GM19043 (cell line): ENCODE results near the gene RER1.

Experiments
- ATAC-seq: cut with Tn5 transposase; IDR thresholded peaks from one replicate; pipeline ENCODE4 v1.9.1; 2021; ENCODE audit warnings: low read depth; ENCODE audit not compliant: unreplicated experiment

The RER1 gene

DNA sequence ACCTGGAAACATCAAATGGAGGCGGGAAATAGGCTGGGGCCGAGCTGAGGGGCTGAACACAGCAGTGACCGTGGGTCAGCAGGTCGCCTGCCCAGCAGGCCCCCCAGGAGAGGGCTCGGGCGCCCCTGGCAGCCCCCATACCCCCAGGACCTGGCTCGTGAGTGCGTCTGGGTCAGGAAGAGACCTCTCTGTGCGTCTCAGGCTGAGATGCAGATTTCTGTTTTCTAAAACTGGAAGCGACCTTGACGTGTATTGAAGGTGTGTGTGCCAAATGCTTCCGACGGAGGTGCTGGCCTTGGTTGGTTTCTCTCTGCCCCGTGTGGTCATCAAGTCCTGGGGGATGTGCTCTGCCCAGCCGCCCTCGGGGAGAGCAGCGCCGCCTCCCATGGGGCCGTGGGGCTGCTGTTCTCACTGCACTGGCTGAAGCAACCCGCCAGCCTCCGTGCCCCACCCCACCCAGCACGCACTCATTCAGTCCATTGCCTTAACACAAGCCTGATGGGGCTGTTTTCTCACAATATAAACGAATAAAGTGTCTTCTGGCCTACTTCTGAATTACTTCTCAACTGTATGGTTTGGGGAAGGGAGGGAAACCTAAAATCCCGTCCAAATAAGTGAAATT is 13.4 kb downstream of the RER1 start:
- no peak for ATAC-seq

DNA sequence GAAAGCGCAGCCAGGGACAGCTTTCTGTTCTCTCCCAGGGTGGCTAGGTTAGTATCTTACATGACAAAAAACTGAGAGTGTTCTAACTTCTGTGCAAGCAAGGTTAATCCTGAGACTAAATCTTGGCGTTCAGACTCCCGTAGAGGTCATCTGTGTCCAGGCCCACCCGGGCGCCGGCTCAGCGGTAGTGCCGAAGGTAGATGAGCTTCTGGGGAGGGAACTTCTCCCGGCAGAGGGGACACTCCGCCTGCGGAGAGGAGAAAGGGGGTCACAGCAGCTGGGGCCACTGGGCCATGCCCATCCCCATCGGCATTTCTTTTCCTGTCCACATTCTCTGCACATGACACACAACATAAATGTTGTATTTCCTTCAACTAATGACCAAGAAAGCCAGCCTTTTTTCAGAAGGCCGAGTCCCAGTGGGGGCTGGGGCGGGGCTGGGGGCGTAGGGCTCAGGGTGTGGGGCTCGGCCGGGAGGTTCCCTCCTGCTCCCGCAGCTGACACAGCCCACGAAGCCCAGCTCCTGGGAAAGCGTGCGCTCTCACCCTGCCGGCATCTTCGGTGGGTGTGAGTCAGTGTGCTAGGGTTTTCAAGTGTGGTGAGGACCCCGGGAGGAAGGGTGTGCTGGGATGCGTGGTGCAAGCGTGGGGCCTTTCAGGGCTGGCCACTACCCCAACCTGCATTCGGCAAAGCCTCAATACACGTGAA is 14.1 kb downstream of the RER1 start:
- ATAC-seq = no peak

DNA sequence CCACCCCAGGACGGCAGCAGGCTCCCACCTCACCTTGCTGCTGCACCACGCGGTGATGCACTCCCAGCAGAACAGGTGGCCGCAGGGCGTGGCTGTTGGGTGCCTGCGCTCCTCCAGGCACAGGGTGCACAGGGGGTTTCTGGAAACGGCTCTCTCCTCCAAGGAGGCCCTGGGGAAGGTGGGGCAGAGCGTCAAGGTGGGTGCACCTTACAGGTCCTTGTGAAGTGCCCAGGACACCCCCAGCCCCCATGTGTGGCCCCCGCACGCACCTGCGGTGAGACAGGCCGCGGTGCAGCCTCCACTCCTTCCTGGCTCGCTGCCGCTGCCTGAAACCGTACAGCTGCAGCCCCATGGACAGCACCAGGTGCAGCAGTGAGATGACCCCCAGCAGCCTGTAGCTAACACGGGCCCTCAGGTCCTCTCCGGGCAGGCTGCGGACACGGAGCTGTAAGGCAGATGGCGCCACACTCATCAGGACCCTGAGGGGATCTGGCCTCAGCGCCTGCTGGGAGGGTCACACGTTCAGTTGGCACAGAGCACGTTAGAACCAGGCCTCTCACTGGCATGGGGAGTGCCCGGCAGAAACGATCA is 14.9 kb downstream of the RER1 start:
- ATAC-seq = no peak

DNA sequence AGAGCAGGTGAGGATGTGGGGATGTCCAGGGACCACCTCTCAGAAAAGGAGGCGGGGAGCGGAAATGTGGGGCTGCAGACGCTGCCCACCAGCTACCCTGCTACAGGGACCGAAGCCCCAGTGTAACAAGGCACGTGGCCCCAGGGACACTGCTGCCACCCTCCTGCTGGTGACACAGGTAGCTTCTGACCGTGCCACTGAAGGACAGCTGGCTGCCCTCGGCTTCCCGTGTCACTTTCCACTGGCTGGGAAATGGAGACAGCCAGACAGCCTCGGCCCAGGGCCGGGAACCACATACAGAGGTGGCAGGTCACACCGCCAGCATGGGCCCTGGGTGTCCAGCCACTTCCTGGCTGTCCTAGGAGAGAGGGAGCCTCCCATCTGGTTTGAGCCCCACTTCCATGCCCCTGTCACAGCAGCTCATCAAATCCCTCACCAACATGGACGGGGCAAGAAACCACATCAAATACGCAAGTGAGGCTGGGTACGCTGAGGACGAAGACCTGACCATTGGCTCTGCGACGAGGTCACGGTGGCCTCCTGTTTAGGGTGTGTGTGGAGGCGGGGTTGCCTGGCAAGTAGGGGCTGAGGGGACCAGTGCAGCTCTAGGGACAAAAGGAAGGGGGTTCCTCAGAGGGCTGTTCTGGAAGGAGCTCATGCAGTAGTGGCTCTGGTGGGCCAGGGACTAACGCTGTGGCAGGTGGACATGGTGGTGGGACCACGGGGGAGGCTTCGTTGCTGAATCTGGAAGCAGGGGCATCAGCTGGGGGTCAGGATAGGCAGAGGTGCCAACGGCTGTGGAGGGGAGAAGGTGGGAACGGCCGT is 15.7 kb downstream of the RER1 start:
- no peak for ATAC-seq

DNA sequence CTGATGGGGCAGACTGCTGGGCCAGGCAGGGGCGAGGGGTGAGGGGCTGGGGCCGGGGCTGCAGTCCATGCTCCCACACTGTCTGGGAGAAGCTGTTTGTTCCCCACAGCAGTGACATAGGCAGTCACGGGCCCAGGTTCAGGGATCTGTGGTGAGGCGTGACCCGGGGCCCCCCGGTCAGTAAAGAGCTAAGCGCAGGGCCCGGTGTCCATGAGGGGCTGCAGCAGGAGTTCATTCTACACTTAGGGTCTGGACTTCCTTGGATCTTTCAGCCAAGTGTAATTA is 16.3 kb downstream of the RER1 start:
- ATAC-seq = no peak

DNA sequence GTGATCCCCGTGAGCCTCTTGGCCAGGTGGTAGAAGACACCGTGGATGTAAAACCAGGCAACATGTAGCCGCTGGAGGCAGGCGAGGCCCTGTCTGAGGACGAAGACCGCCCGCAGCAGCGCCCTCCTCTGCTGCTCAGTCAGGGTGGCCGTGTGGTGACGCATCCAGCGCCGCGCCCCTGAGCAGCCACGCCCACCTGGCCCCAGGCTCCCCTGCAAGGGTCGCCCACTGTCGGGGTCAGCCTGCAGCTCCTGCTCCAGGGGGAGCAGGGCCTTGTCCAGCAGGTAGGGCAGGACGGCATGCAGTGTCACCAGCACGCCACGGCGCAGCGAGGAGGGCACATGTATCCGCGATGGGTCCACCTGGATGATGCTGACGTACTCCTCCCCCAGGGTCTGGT is 16.8 kb downstream of the RER1 start:
- no peak for ATAC-seq

DNA sequence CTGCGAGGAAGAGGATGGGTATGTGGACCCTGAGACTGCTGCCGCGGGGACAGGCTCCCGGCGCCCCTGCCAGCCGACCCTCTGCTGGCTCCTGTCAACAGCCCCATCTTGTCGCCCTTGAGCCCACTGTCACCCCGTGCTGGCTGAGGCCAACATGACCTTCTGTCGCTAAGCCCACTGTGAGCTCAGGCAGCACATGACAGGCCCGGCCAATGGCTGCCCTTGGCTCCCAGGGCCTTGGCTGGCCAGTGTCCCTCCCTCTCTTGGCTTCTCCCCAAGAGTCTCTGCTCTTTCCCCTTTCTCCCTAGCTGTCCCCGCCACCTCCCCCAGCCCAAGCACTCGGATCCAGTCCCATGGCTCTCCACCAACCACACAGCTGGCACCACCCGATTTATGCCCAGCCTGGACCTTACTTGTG is 17.2 kb downstream of the RER1 start:
- no peak for ATAC-seq

DNA sequence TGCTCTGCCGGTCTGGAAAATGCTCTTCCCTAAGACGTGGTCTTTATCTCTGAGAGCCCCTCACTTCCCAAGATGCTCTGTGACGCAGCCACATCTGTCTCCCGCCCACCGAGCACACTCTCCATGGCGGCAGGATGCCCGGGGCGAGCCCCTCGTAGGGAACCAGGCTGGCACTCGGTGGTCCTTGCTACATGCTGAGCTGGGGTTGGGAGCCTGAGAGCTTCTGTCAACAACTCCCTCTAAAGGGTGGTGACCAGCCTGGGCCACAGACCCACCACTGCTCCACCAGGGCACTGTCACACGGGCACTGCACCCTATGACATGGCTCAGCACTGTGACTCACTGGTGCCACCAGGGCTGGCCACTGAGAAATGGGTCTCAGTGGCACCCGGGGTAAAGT is 18.1 kb downstream of the RER1 start:
- no peak for ATAC-seq

DNA sequence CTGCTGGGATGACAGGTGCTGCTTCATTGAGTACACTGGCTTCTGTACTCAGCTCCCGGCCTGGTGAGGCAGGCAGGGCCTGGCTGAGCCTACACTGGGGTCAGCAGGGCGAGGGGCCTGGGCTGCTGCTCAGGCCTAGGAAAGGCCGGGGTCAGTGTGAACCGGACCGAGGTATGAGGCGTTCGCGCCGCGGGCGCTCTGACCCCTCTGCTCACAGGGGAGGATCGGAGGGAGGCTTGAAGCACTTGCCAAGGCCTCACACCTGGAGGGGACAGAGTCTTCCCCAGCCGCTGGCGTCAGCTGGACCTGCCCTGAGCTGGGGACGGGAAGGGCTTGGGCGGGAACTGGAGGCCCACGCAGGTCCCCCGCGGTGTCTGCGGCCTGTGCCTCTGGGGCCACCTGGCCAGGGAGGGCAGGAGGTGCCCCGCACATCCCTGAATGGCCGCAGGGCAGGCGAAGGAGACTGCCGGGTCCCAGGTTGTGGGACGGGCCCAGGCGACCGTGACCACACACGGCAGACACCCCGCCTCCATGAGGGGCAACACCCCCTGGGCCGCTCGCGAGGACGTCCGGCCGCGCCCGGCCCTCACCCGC is 20.3 kb downstream of the RER1 start:
- peak; percentile 2 for ATAC-seq

DNA sequence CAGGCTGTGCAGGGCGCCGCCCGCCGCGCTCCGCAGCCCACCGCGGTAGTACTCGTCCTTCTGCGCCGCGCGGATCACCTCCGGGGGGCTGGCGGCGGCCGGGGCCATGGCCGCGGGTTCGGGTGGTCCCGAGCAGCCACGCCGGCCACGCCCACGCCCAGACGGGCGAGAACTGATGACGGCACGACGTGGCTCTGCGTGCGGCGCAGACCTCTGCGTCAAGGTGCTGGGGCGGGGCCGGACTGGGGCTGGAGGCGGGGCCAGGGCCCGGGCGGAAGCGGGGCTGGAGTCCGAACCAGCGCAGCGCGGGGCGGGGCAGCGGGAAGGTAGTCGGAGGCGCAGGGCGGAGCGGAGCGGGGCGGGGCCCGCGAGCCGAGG is 20.7 kb downstream of the RER1 start, which contains the start of gene PEX10:
Gene PEX10, minus strand, starts transcription at position 170 of the 378 bp plus-strand sequence. Its CDS starts 62 bp downstream, at position 108.
- ATAC-seq = peak; percentile 71

DNA sequence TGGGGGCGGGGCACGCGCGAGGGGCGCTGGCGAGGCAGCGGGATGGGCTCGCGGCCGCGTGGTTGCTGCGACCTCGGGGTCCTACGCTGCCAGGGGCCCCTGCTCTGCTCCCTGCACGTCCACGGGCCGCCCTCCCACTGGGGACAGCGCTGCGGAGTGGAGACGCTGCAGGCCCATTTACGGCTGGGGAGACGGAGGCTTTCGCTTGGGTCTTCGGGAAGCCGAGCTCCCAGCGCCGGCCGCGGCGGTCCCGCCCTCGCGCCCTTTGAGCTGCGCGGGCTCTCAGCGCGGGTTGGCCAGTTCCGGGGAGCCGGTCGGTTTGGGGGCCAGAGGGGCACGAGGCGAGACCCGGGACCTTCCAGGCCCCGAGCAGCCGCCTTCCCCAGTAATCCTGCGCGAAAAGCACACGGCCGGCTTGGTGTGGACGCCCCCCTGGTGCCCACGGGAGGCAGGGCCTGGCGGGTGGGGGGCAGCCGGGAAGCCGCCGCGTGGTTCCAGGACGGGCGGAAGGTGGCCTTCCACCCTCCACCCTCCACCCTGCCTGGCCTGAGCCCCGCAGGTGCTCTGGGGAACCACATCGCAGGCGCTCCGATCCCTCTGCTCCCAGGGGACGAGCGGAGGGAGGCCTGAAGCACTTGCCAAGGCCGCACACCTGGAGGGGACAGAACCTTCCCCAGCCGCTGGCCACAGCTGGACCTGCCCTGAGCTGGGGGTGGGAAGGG is 21.3 kb downstream of the RER1 start:
- peak; percentile 11 for ATAC-seq

DNA sequence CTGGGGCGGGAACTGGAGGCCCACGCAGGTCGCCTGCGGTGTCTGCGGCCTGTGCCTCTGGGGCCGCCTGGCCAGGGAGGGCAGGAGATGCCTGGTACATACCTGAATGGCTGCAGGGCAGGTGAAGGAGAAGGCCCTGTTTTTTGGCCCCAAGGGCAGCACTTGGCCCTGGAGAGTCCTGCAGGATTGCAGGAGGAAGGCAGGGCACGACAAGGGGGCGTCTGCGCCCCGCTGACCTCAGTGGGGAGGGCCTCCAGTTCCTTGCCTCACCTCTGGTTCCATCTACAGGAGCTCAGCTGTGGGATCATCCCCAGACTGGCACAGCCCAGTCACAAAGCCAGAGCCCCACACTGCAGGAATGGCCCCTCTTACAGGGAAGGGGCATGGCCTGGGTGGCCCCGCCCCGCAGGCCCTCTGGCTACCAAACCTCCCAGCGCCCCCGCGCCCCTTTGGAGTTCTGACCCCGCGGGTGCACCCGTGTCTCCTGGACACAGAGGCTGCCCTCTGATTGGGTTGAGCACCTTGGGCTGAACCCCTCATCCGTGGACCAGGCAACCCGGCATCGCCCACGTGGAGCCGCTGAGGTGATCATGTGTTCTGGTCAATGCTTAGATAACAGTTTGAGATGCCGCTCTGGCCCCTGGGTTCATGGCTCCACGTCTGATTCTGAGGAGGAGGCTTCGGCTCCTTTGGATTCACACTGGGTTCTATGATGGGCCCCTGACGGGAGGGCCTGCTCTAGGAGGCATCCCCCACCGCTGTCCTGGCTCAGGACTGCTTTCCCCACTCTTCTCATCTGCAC is 22.1 kb downstream of the RER1 start:
- no peak for ATAC-seq

DNA sequence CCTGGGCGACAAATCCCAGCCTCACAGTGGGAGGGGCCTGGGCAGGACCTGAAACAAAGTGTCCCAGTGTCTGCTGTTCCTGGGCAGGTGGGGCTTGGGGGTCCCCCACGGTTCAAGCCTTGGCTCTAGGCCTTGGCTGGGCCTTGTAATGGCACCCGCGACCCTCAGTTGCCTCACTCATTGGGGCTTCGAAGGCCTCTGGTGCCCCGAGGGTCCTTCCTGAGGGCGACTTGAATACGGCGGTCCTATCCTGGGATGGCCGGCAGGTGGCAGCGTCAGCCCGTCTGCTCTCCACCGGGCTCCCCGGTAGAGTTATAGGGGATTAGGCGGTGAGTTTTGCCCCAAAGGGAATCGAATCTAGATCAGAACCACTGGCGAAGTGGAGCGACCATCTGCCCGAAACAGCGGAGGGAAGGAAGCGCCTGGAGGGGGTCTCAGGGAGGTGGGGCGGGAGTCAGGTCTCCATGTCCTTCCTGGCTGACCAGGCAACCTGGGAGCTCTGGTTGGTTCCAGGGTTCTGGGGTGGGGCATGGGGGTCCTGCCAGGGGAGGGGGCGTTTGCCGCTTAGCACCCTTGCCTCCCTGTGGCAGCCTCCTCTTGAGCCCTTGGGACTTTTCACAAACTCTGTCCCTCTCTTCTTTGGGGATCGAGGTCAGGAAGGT is 22.8 kb downstream of the RER1 start:
- ATAC-seq = no peak

DNA sequence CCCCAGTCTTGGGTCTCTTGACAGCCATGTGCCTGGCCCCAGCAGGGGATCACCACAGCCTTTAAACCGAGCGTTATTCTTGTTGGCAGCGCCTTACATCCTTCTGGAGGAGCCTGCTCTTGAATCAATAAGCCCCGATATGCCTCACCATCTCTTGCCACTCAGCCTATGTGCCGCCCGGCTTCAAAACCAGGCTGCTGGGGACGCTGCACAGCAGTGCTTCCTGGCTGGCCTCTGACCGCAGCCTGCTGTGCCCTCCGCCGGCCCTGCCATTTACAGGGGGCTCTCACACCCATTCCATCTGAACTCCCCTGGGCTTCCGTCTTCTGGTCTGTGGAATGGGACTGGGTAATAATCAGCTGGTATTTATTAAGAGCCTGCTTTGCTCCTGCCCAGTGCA is 23.7 kb downstream of the RER1 start:
- ATAC-seq = no peak

DNA sequence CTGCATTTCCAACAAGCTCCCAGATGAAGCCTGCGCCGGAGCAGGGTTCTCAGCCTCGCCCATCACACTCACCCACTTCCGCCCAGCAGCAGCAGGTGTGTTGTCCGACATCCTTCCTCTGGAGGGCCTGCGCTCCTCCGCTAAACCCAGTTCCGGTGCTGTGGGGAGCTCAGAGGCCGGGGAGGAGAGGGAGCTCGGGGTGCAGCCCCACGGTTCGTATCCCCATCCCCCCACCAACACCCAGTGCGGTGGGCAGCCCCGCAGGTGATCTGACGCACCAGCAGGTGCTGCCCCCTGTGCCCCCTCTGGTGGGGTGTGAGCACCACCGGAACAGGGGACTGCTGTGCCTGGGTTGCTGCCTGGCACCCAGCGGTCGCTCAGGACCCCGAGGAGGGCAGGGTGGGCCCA is 24.2 kb downstream of the RER1 start:
- ATAC-seq = no peak

DNA sequence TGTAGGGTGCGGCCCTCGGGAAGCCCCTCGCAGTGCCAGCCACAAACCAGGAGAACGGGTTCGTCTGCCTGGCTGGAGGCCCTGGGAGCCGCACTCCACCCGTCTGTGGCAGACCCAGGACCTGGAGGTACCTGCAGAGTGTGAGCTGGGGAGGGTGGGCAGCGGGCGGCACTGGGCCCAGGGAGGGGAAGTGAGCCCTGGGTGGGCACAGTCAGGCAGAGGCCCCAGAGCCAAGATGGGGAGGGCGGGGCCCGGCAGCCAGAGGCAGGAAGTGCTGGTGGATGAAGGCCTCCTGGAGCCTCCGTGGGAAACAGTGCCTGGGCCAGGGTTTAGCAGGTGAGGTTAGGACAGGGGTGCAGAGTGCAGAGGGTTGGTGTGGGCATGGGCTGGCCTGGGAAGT is 24.8 kb downstream of the RER1 start:
- ATAC-seq = no peak

DNA sequence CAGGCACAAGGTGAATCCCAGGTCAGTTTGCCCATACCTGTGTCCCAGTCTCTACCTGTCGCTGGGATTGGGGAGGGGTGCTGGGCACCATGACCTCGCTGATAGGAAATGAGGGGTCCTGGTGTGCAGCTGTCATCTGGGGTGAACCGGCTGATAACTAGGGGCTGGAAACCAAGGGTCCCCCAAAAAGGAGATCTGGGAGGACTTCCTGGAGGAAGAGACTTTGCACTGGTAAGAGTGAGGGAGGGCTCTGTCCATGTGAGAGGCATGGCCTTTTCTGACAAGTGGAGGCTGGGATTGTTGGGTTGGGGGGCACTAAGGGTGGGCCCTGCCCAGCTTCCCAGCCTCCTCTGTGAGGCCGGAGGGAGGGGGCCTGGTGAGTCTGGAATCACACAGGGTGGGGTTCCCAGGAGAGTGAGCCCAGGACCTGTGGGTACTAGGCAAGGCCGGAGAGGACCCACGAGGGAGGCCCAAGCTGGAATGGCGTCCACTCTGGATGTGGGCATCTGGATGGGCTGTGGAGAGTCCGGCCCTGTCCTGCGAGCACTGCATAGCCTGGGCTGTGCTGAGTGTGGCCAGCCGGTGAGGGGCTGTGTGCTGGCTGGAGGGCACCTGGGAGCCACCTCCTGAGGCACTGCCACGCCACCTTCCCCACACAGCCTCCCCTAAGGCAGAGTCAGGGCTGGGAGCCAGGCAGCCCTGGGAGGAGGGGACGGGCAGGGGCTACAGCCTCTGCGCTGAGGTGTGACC is 25.6 kb downstream of the RER1 start:
- no peak for ATAC-seq

DNA sequence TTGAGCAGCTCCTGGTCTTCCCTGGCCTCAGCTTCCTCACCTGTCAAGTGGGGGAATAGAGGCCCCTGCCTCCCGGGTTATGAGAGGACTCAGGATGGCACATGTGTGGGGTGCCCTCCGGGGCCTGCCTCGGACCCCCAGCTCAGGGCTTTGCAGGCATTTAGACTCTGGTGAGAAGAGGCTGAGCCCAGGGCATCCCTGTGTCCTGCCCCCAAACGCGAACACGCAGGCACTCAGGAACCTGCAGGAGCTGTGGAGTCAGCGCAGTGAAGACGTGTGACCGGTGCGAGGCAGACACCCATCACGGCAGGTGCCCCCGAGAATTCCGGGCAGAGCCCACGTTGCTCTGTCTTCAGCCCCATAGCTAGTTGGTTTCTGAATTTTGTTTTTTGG is 26.2 kb downstream of the RER1 start:
- ATAC-seq = no peak
